Large intestine (tissue), 3 donors: ENCODE data around the gene ITGB1. TPM values are rescaled to one million over a fixed set of nuclear protein-coding genes. Genes with fewer than 3 reads are reported as not detected.

Experiments
- DNase-seq, 2 donors: peaks; one replicate each; pipeline versions ENCODE4 v3.0.0 to v3.0.0-alpha.2; 2013
- H3K27ac ChIP-seq: one replicate; pipeline ENCODE4 v1.5.1; 2013; ENCODE audit warnings: low read length
- H3K27me3 ChIP-seq: 2 replicates; pipeline ENCODE4 v1.6.1; 2013; ENCODE audit warnings: low read length; ENCODE audit not compliant: control insufficient read depth, insufficient read depth
- H3K36me3 ChIP-seq: 2 replicates; pipeline ENCODE4 v1.6.1; 2013; ENCODE audit warnings: low read length; ENCODE audit not compliant: control insufficient read depth, insufficient read depth
- H3K4me1 ChIP-seq: one replicate; pipeline ENCODE4 v1.6.1; 2013; ENCODE audit warnings: low read length; ENCODE audit not compliant: control insufficient read depth, insufficient read depth
- H3K4me3 ChIP-seq: one replicate; pipeline ENCODE4 v1.5.1; 2013; ENCODE audit warnings: low read length
- H3K9me3 ChIP-seq: one replicate; pipeline ENCODE4 v1.6.1; 2013; ENCODE audit warnings: mild to moderate bottlenecking, low read depth, low read length, moderate library complexity; ENCODE audit not compliant: control insufficient read depth
- WGBS: methylation state at CpG from one replicate; pipeline ENCODE4 v1.1.5; 2013; ENCODE audit warnings: low lambda C conversion rate; ENCODE audit not compliant: insufficient coverage; 5-methylcytosine and 5-hydroxymethylcytosine counted together
- polyA plus RNA-seq: library from polyadenylated mRNA; unstranded; fragments of 120-200 nt; gene quantifications from one replicate; pipeline ENCODE4 v1.2.1, GENCODE V29; 2013

The ITGB1 gene
- polyA plus RNA-seq, 1 donor, result 303 TPM

GRCh38 chr10:32889631-32890212, 68.3 kb downstream of the ITGB1 start:
- H3K4me3 ChIP-seq, result no peak overlapping the region
- no peaks in the 10 kb centered on the region for H3K4me1 ChIP-seq
- no peak for DNase-seq
- H3K27me3 ChIP-seq, result no peaks in the 10 kb centered on the region
- H3K36me3 ChIP-seq, result no peaks in the 10 kb centered on the region
- H3K27ac ChIP-seq, result no peak overlapping the region
- WGBS, result no CpG with 5 or more reads among the region's 1 CpG
- H3K9me3 ChIP-seq, result no peaks in the 10 kb centered on the region

GRCh38 chr10:32888161-32888927, 69.7 kb downstream of the ITGB1 start:
- H3K27ac ChIP-seq, result no peak overlapping the region
- no peaks in the 10 kb centered on the region for H3K4me1 ChIP-seq
- H3K36me3 ChIP-seq, result no peaks in the 10 kb centered on the region
- no CpG with 5 or more reads among the region's 11 CpGs for WGBS
- no peaks in the 10 kb centered on the region for H3K27me3 ChIP-seq
- no peaks in the 10 kb centered on the region for H3K9me3 ChIP-seq
- H3K4me3 ChIP-seq, result no peak overlapping the region
- DNase-seq, result no peak

GRCh38 chr10:32887481-32887880, 70.5 kb downstream of the ITGB1 start:
- H3K36me3 ChIP-seq, result no peaks in the 10 kb centered on the region
- H3K27ac ChIP-seq, result no peak overlapping the region
- no peaks in the 10 kb centered on the region for H3K9me3 ChIP-seq
- DNase-seq, result no peak
- no CpG with 5 or more reads among the region's 7 CpGs for WGBS
- no peaks in the 10 kb centered on the region for H3K27me3 ChIP-seq
- H3K4me3 ChIP-seq, result no peak overlapping the region
- H3K4me1 ChIP-seq, result no peaks in the 10 kb centered on the region

GRCh38 chr10:32882076-32882475, 76.0 kb downstream of the ITGB1 start:
- no peaks in the 10 kb centered on the region for H3K9me3 ChIP-seq
- H3K27me3 ChIP-seq, result no peaks in the 10 kb centered on the region
- no peaks in the 10 kb centered on the region for H3K4me1 ChIP-seq
- no peak overlapping the region for H3K27ac ChIP-seq
- H3K36me3 ChIP-seq, result no peaks in the 10 kb centered on the region
- H3K4me3 ChIP-seq, result no peak overlapping the region
- DNase-seq, result peak in 1 of 2 donors; percentile 12
- WGBS, result 92% methylated on average over 3 of the region's 6 CpGs

- no peaks in the 10 kb centered on the region for H3K36me3 ChIP-seq
- no peak for DNase-seq
- no peaks in the 10 kb centered on the region for H3K9me3 ChIP-seq
- H3K27ac ChIP-seq, result no peak overlapping the region
- no peaks in the 10 kb centered on the region for H3K4me1 ChIP-seq
- no peak overlapping the region for H3K4me3 ChIP-seq
- H3K27me3 ChIP-seq, result no peaks in the 10 kb centered on the region
These were observed 79.4 kb downstream of the ITGB1 start for GRCh38 chr10:32878646-32879045.

- no peaks in the 10 kb centered on the region for H3K27me3 ChIP-seq
These were observed 80.1 kb downstream of the ITGB1 start for GRCh38 chr10:32877915-32878314.

GRCh38 chr10:32865170-32865569, 92.9 kb downstream of the ITGB1 start:
- H3K36me3 ChIP-seq, result no peaks in the 10 kb centered on the region
- no peaks in the 10 kb centered on the region for H3K4me1 ChIP-seq
- H3K27me3 ChIP-seq, result no peaks in the 10 kb centered on the region
- H3K9me3 ChIP-seq, result no peaks in the 10 kb centered on the region
- no peak overlapping the region for H3K4me3 ChIP-seq
- DNase-seq, result no peak
- no peak overlapping the region for H3K27ac ChIP-seq
- WGBS, result no CpG with 5 or more reads among the region's 1 CpG

More at GRCh38 chr10:32877915-32878314, 80.1 kb downstream of the ITGB1 start:
- Histone ChIP-seq H3K36me3 (no peaks in the 10 kb centered on the region), H3K9me3 (no peaks in the 10 kb centered on the region), H3K4me3 (no peak overlapping the region), H3K27ac (no peak overlapping the region), H3K4me1 (no peaks in the 10 kb centered on the region)
- DNase-seq, result no peak

GRCh38 chr10:32854435-32854834, 103.6 kb downstream of the ITGB1 start:
- 90% methylated on average over 2 of the region's 2 CpGs for WGBS
- no peaks in the 10 kb centered on the region for H3K36me3 ChIP-seq
- no peaks in the 10 kb centered on the region for H3K9me3 ChIP-seq
- H3K27me3 ChIP-seq, result no peaks in the 10 kb centered on the region
- H3K27ac ChIP-seq, result no peak overlapping the region
- H3K4me3 ChIP-seq, result no peak overlapping the region
- DNase-seq, result no peak
- H3K4me1 ChIP-seq, result no peaks in the 10 kb centered on the region

- no CpG with 5 or more reads among the region's 1 CpG for WGBS
- H3K9me3 ChIP-seq, result no peaks in the 10 kb centered on the region
- H3K36me3 ChIP-seq, result no peaks in the 10 kb centered on the region
- no peak overlapping the region for H3K27ac ChIP-seq
- no peak for DNase-seq
- no peak overlapping the region for H3K4me3 ChIP-seq
- H3K4me1 ChIP-seq, result no peaks in the 10 kb centered on the region
- H3K27me3 ChIP-seq, result no peaks in the 10 kb centered on the region
These were observed 106.7 kb downstream of the ITGB1 start for GRCh38 chr10:32851301-32851700.
